Bone marrow (tissue), 2 donors: ENCODE measurements around the gene IGF1R.

Experiments used
- DNase-seq, 2 donors: peaks; one replicate each; lab custom pipeline; 2025; lab: John Stamatoyannopoulos, UW

Gene IGF1R

GRCh38 chr15:98775498-98776230 is 127.3 kb downstream of the IGF1R start:
- no peak for DNase-seq

DNA sequence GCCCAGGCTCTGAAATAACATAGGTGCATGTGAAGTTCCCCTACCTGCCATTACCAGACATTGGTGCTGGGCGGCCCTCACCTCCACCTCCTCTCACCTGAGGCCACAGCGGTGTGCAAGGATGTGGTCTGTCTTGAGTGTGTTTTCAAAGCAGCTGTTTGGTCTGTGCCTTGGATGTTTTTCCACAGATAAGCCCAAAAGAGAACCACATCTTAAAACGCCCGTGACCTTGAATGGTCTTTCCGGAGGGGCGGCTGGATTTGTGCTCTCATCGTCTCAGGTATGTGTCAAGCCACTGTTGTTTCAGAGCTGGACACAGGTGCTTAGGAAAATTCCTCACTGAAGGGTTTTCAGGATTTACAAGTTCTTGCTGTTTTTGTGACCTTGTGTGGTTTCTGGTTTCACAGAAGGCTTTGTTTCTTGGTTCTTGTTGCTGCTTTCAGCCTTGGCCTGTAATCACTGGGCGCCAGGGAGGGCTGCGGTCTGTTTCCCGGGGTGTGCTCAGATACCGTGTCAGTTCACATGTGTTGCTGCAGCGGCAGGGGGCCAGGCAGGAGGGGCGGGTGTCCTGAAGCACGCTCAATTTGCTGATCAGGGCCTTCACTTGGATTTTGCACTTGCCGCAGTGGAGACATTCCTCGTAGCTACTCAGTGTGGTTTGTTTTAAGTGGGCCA is 128.4 kb downstream of the IGF1R start:
- DNase-seq = no peak

- no peak for DNase-seq
Observed at GRCh38 chr15:98777426-98777825, 129.1 kb downstream of the IGF1R start.

DNA sequence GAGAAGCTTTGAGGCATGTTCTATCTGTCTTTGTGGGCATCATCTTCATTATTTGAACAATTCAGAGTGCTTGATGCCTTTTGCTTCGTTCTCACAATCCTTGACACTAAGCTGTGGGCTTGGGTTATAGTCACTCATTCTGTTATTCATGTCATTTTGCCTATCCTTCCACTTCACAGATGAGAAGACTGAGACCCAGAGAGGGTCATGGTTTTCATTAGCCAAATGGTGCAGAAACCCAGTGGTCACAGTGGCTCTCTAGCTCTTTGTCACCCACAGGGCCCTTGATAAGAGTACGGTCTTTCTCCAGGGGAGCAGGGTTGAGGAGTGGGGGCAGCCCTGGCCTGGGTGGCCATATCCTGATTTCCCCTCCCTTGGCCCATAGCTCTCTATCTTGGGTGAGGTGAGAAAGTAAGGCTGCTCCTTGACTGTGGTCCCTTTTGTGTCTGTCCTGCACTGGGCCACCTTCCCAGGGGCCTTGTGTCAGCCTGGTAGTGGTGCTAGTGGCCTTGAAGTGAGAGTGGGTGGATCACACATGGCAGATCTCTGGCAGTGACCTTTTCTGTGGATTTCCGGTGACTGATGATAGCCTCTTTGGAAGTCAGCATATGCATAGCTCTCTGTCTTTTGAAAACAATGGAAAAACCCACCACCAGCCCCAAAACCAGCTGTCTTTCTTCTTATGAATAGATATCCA is 130.1 kb downstream of the IGF1R start:
- no peak for DNase-seq

GRCh38 chr15:98778960-98779359 is 130.6 kb downstream of the IGF1R start:
- no peak for DNase-seq

- DNase-seq = peak; percentile 32 to 39
Observed at GRCh38 chr15:98779463-98780071, 131.2 kb downstream of the IGF1R start.

DNA sequence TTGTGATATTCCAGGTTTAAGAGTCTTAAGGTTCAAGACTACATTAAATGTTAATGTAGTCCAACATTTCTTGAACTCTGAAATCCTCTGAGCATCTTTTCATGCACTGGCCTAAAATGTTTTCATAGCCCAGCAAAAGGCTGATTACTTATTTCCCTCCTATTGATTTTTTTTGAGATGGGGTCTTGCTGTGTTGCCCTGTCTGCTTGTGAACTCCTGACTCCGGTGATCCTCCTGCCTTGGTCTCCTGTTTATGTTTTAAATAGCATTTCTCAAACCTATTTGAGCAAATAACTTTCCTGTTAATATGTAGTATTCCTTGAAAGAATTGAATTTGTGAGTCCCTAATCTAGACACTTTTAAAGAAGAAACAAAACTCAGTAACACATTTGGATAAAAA is 133.5 kb downstream of the IGF1R start:
- DNase-seq = no peak

- DNase-seq = no peak
Observed at GRCh38 chr15:98782801-98783200, 134.5 kb downstream of the IGF1R start.

DNA sequence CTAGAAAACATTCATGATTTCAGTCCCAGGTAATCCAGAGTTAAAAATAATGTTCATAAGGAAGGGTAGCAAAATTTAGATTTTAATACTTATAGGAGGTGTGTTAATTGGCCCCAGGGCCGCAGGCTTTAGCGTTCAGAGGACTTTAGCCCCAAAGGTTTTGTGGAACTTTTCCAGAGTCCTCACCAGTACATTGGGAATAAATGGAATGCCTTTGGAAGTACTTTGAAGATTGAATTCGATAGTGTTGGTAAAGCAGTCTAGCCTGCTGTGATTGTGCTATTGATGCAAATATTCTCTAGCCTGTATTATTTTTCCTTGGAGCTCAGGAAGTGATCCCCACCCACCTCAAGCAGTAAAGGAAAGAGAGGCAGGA is 137.1 kb downstream of the IGF1R start:
- DNase-seq = no peak

- DNase-seq = no peak
Observed at GRCh38 chr15:98785807-98786621, 137.7 kb downstream of the IGF1R start.

DNA sequence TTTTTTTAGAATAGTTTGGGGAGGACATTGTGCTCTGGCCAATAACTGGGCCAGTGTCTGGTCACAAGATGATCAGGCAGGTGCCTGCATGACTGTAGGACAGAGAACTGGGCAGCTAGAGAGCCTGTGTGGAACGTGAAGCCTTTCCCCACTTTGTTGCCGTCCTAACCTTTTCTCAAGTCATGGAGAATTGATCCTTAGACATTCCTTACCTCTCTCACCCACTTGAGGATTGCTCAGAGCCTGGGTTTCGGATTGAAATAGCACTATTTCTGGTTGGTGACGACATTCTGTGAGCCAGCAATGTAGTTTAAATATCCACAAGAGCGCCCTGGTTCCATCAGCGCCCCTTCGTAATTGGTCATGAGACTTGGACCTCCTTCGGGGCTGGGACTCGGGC is 138.4 kb downstream of the IGF1R start:
- DNase-seq = no peak

DNA sequence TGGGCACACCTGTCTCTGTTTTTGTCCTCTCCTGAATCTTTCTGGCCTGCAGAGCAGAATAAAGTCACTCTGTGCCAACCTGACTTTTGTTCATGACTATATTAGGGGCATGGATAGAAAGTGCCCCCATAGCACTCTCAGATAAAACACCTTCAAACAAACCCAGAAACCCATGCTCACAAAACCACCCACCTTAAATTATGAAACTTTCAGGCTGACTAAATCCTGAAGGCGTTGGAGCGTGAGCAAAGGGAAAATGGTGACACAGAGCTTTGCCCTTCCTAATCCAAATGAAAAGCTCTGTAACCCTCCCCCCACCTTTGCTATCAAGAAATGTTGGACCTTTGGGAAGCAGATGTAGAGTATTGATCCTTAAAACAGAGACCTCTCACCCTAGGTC is 138.9 kb downstream of the IGF1R start:
- DNase-seq = no peak

GRCh38 chr15:98787936-98788757 is 139.8 kb downstream of the IGF1R start:
- no peak for DNase-seq

- DNase-seq = no peak
Observed at GRCh38 chr15:98789020-98789419, 140.7 kb downstream of the IGF1R start.

- no peak for DNase-seq
Observed at GRCh38 chr15:98790270-98790669, 141.9 kb downstream of the IGF1R start.

DNA sequence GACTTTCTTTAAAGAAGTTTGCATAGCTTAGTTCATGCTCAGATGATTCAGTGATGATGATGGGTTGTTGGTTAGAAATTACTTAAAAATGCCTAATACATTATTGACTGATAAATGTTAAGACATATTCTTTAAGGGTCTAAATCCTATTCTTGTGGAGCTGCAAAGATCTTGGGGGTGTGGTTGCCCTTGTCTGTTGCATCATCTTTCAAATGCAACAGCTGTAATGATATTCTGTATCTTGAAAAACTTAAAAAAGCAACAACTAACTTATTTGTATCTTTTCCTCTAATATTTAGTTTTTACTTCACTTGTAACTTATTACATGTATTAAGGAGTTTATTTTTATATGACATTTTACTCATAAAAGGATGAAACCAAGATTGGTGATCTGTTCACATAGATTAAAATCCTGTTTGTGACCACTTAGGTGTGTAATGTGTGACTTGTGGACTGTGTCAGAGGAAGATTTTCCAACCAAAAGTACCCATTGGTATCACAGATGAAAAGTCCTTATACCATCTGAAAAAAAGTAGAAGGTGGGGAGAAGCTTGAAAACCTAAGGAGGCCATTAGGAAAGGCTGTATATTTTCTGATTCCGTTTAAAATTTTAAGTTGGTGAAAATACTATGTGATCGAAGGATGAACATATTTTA is 142.8 kb downstream of the IGF1R start:
- no peak for DNase-seq

DNA sequence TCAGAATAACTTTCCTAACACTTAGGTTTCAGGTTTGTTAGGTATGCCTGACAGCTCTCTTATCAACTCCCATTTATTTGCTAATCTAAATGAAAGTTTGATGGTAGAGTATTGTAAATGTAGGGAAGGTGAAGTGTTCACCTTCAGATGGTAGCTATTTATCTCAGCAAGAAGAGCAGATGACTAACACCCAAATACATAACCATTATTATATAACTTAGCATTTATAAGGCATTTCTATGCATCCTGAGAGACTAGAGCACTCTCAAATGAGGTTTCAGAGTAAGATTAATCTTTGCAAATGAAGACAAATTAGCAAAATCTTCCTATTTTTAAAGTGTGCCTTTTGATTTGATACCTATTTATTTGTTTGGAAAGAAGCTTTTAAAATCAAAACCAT is 143.8 kb downstream of the IGF1R start:
- DNase-seq = no peak

- no peak for DNase-seq
Observed at GRCh38 chr15:98794211-98794610, 145.9 kb downstream of the IGF1R start.

DNA sequence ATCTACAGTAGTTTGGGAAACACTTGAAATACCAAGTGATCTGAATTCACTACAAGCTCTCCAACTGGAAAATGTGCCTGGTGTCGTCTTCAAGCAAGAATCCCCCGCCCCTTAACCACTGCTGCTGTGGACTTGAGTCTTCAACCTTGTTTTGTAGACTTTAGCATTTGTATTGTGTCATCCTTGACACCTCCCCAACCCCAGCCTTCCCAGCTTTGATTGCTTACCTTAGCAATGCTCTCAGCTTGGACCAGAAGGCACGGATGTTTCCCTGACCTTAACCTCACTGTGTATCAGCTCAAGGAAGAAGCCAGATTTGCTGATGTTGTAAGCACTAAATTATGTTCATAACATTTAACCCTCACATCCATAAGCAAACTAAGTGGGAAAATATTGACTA is 146.4 kb downstream of the IGF1R start:
- no peak for DNase-seq

- no peak for DNase-seq
Observed at GRCh38 chr15:98795980-98796379, 147.6 kb downstream of the IGF1R start.
